Hepatocyte (in vitro differentiated cells): ENCODE results near the gene ABHD15. TPM values are rescaled to one million over a fixed set of nuclear protein-coding genes. Genes with fewer than 3 reads are reported as not detected.

ENCODE experiments used
- DNase-seq: peaks from one replicate; pipeline ENCODE4 v3.0.0-alpha.2; 2016; ENCODE audit warnings: low spot score
- H2AFZ ChIP-seq: fragments of 200-600 bp; sonication (generic); 2 replicates; pipeline ENCODE4 v1.6.0; 2016; ENCODE audit warnings: antibody characterized with exemption, mild to moderate bottlenecking
- H3K27ac ChIP-seq: fragments of 200-600 bp; sonication (generic); 2 replicates; pipeline ENCODE4 v1.5.1; 2016; ENCODE audit warnings: mild to moderate bottlenecking
- H3K27me3 ChIP-seq: fragments of 200-600 bp; sonication (generic); 2 replicates; pipeline ENCODE4 v1.6.1; 2016
- H3K36me3 ChIP-seq: fragments of 200-600 bp; sonication (generic); replicated peaks from 2 replicates; pipeline ENCODE4 v1.5.1; 2016; ENCODE audit warnings: low read depth; ENCODE audit not compliant: insufficient read depth
- H3K4me1 ChIP-seq: fragments of 200-600 bp; sonication (generic); 2 replicates; pipeline ENCODE4 v1.5.1; 2016; ENCODE audit warnings: mild to moderate bottlenecking, moderate library complexity; ENCODE audit not compliant: insufficient read depth
- H3K4me2 ChIP-seq: fragments of 200-600 bp; sonication (generic); 2 replicates; pipeline ENCODE4 v1.6.0; 2016
- H3K4me3 ChIP-seq: fragments of 200-600 bp; sonication (generic); 2 replicates; pipeline ENCODE4 v1.5.1; 2016; ENCODE audit warnings: mild to moderate bottlenecking
- H3K79me2 ChIP-seq: fragments of 200-600 bp; sonication (generic); 2 replicates; pipeline ENCODE4 v1.6.0; 2017; ENCODE audit warnings: mild to moderate bottlenecking
- H3K9me2 ChIP-seq: fragments of 200-600 bp; sonication (generic); replicated peaks from 2 replicates; pipeline ENCODE4 v1.6.0; 2017; ENCODE audit warnings: mild to moderate bottlenecking; ENCODE audit not compliant: insufficient read depth
- H3K9me3 ChIP-seq: fragments of 200-600 bp; sonication (generic); 2 replicates; pipeline ENCODE4 v1.5.1; 2016; ENCODE audit warnings: low read depth, mild to moderate bottlenecking
- H4K20me1 ChIP-seq: fragments of 200-600 bp; sonication (generic); 2 replicates; pipeline ENCODE4 v1.6.0; 2016; ENCODE audit warnings: mild to moderate bottlenecking; ENCODE audit not compliant: insufficient read depth, poor library complexity, severe bottlenecking
- EZH2 ChIP-seq: fragments of 200-600 bp; sonication (generic); IDR thresholded peaks from 2 replicates; pipeline ENCODE4 v1.6.1; 2016; ENCODE audit warnings: antibody characterized with exemption, mild to moderate bottlenecking, borderline replicate concordance
- EZH2phosphoT487 ChIP-seq: fragments of 200-600 bp; sonication (generic); IDR thresholded peaks from one replicate; pipeline ENCODE4 v1.6.1; 2018; ENCODE audit warnings: antibody characterized with exemption, mild to moderate bottlenecking, low read depth, moderate library complexity; ENCODE audit not compliant: unreplicated experiment, severe bottlenecking
- WGBS: methylation state at CpG from one replicate; pipeline ENCODE4 v1.1.6; 2016; ENCODE audit warnings: low lambda C conversion rate; ENCODE audit errors: missing lambda C conversion rate; 5-methylcytosine and 5-hydroxymethylcytosine counted together
- polyA plus RNA-seq: library from polyadenylated mRNA; unstranded; fragments of >200 nt; fragmentation: Nextera tagmentation; extraction: Ambion mirVana; gene quantifications from 2 replicates; pipeline ENCODE4 v1.2.1, GENCODE V29; 2016
- total RNA-seq: library from RNA; depleted of rRNA; stranded (reverse); fragments of >200 nt; gene quantifications from 2 replicates; pipeline ENCODE4 v1.2.3, GENCODE V29; 2014
- TF ChIP-seq, protein P1 (sequence below): fragments of 200-600 bp; sonication (generic); IDR thresholded peaks from 2 replicates; pipeline ENCODE4 v1.5.1; 2016; ENCODE audit warnings: antibody characterized with exemption, mild to moderate bottlenecking; ENCODE audit not compliant: poor library complexity

ABHD15 gene
- total and polyA plus RNA-seq, 2 experiments from 2014 or later = 11.0 to 19.2 TPM

DNA sequence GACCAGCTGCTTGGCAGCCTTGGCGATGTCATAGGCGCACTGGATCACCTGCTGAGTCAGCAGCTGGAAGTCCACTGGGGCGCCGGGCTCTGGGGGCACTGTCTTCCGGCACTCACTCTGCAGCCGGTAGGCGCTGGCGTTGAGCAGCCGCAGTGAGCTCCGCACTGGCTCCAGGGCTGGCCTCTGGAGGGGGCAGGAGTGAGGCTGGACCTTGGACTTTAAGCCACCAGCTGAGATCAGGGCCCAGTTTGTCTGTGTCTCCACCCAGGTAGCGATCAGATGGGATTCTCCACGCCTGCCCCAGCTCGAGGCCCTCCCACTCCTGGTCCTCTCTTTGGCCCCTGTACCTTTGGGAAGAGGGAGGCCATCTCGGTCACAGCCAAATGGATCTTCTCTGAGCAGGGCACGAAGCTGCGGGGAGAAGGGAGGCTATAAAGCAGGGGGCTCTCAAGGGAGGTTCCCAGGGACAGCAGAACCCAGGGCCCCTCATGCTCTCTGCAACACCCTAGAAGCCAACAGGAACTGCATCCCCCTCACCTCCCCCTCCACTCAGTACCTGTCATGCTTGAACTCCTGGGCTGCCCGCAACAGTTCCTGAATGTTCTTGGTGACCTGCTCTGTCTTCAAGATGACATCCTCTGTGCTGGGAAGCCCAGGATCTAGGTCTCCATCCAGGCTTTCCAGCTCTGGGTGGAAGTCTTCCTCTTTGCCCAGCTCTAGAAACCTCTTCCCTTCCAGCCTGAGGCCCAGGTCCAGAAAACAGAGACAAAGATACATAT lies 8.1 kb upstream of the ABHD15 start:
- Histone ChIP-seq H3K4me3 (no peak overlapping the region), H3K27me3 (no peaks in the 10 kb centered on the region), H3K27ac (peak overlapping the region; percentile 91), H3K79me2 (peaks cover 17% of the 10 kb centered on the region), H3K4me2 (peak overlapping the region; percentile 40), H3K9me2 (no peaks in the 10 kb centered on the region), H4K20me1 (no peaks in the 10 kb centered on the region), H2AFZ (no peak overlapping the region), H3K9me3 (no peaks in the 10 kb centered on the region), H3K4me1 (peaks cover 19% of the 10 kb centered on the region), H3K36me3 (no peaks in the 10 kb centered on the region)
- TF ChIP-seq EZH2phosphoT487 = no peak
- TF ChIP-seq EZH2 = no peak
- TF ChIP-seq, protein P1, sequence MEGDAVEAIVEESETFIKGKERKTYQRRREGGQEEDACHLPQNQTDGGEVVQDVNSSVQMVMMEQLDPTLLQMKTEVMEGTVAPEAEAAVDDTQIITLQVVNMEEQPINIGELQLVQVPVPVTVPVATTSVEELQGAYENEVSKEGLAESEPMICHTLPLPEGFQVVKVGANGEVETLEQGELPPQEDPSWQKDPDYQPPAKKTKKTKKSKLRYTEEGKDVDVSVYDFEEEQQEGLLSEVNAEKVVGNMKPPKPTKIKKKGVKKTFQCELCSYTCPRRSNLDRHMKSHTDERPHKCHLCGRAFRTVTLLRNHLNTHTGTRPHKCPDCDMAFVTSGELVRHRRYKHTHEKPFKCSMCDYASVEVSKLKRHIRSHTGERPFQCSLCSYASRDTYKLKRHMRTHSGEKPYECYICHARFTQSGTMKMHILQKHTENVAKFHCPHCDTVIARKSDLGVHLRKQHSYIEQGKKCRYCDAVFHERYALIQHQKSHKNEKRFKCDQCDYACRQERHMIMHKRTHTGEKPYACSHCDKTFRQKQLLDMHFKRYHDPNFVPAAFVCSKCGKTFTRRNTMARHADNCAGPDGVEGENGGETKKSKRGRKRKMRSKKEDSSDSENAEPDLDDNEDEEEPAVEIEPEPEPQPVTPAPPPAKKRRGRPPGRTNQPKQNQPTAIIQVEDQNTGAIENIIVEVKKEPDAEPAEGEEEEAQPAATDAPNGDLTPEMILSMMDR = no peak
- DNase-seq = peak; percentile 91
- 67% methylated on average over 17 of the region's 17 CpGs for WGBS

DNA sequence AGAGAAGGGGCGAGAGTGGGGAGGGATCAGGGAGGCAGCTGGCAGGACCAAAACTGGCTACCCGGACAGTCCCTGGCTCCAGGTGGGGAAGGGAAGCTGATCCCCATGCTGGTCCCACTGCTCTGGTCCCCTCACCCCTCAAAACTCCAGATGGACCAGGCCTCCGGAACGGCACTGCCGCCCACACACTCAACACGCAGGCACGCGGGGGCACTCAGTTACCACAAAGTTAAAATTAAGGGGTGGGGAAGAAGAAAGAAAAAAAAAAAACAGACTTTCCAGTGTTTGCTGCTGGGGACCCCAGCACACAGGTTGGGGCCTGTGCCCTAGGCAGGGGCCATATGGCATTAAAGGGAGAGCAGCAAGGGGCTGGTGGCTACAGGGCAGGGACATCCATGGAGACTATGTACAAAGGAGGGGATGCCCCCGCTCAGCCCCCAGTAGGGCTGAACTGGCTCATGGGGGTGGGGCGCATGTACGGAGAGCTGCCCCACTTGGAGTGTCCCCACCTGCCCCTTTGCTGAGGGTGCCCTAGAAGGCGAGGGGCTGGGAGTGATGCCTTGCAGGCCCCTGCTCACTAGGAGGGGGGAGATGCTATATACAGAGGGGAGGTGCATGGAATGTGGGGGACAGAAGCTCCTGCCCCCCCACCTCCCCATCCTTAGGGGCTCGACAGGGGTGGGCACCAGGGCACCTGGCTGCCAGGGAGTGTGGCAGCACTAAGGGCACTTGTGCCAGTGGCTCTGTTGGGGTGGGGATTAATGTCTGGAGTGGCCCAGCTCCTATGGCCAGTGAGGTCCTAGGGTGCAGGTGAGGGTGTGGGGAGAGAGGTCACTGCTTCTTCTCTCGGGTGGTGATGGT lies 7.3 kb upstream of the ABHD15 start:
- H2AFZ ChIP-seq = no peak overlapping the region
- no peak overlapping the region for H3K4me2 ChIP-seq
- H3K4me3 ChIP-seq = no peak overlapping the region
- H3K79me2 ChIP-seq = peaks cover 25% of the 10 kb centered on the region
- H4K20me1 ChIP-seq = no peaks in the 10 kb centered on the region
- H3K9me3 ChIP-seq = no peaks in the 10 kb centered on the region
- peaks cover 26% of the 10 kb centered on the region for H3K4me1 ChIP-seq
- H3K36me3 ChIP-seq = no peaks in the 10 kb centered on the region
- WGBS = 91% methylated on average over 13 of the region's 14 CpGs
- peak overlapping the region; percentile 91 for H3K27ac ChIP-seq
- TF ChIP-seq EZH2 (no peak), EZH2phosphoT487 (no peak)
- TF ChIP-seq, protein P1 = no peak
- no peaks in the 10 kb centered on the region for H3K27me3 ChIP-seq
- no peak for DNase-seq
- H3K9me2 ChIP-seq = no peaks in the 10 kb centered on the region

DNA sequence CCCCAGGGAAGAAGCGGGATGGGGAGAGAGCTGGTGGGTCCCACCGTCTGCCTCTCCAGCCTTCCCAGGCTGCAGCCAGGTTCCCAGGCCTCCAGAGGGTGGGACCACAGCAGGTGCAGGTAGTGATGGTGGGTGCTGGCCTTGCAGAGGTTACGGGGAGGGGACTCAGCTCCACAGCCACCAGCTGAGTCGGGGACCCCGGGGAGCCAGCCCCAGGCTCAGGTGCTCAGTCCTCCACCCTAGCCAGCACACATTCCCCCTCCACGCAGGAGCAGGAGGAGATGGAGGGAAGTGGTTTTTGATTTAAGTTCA lies 6.7 kb upstream of the ABHD15 start:
- H3K4me2 ChIP-seq = no peak overlapping the region
- WGBS = 92% methylated on average over 6 of the region's 6 CpGs
- no peaks in the 10 kb centered on the region for H3K9me2 ChIP-seq
- no peaks in the 10 kb centered on the region for H4K20me1 ChIP-seq
- peaks cover 27% of the 10 kb centered on the region for H3K4me1 ChIP-seq
- TF ChIP-seq, protein P1 = no peak
- TF ChIP-seq EZH2phosphoT487 (no peak), EZH2 (no peak)
- no peak overlapping the region for H2AFZ ChIP-seq
- H3K27ac ChIP-seq = peak overlapping the region; percentile 91
- H3K27me3 ChIP-seq = no peaks in the 10 kb centered on the region
- no peak for DNase-seq
- no peak overlapping the region for H3K4me3 ChIP-seq
- no peaks in the 10 kb centered on the region for H3K36me3 ChIP-seq
- no peaks in the 10 kb centered on the region for H3K9me3 ChIP-seq
- H3K79me2 ChIP-seq = peaks cover 25% of the 10 kb centered on the region
